Activated T-helper 9 cell treated with anti-CD3 and anti-CD28 coated beads, Interleukin-2, amount 50 U/mL, for 16 hours (primary cell): ENCODE data around the gene COL5A1.
"Not testable (repeated sequence)": the region's sequence is repeated elsewhere in the genome, so short reads cannot be mapped to it uniquely, and the experiment has no call there.

Experiments
- DNase-seq: peaks from one replicate; pipeline ENCODE4 v3.0.0-alpha.2; 2020; ENCODE audit warnings: low read depth

COL5A1 gene

DNA sequence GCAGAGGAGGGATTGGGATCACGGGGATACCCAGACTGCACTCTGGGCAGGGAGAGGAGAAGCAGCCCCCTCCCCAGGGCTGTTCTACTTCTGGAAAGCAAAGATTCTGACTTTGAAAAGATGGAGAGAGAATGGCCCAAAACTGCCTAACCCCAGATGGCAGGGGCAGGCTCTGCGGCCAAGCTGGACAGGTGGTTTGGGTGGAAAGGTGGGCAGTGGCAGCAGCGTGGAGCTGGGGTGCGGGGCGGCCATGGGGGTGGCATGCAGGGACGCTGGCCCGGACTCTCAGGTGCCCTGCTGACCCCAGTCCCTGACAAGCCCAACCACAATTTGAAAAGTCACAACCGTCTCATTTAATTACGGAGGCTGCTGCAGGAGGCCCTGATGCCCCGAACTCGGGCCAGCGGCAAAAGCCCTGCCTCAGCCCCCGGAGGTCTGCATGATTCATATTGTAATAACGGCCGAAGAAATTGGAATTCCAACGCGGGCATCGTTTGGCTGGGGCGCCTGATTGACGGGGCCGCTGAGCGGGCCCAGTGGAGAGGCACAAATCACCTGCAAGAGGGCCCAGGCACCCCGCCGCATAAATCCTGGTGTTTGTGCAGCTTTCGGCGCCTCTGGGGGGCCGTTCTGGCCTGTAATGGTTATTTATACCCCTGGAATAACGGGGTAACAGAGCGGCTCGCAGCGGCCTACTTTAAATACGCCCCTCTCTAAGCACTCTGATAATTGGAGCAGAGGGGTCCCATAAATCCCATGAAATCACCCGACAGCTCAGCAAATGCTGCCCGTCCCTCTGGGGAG lies 197.2 kb downstream of the COL5A1 start:
- no peak for DNase-seq

DNA sequence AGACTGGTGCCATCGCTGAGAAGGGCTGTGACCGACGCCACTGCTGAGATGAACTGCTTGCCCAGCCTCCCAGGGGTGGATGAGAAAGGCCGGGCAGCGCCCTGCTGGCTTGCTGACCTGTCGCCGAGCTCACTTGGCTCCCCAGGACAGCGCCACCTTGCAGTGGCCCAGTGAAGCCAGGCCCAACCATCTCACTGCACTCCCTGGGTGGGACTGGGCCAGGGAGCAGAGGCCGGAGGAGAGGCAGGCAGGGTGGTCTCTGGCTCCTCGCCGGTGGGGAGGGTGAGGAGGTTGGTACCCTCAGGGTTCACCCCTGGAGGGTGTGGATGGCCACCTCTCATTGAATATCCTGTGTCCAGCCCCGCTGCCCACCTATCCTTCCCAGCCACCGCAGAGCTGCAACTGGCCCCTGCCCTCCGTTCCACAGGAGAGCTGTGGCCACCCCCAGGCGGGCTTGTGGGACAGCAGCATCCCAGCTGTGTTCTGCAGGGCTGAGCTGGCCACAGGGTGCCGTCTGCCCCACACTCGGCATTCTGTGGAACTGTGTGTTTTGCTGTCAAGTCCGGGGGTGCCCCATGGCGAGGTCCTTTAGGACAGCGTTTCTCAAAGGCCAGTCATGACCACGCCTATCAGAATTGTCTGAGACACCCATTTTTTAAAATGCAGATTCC lies 198.0 kb downstream of the COL5A1 start:
- no peak for DNase-seq

DNA sequence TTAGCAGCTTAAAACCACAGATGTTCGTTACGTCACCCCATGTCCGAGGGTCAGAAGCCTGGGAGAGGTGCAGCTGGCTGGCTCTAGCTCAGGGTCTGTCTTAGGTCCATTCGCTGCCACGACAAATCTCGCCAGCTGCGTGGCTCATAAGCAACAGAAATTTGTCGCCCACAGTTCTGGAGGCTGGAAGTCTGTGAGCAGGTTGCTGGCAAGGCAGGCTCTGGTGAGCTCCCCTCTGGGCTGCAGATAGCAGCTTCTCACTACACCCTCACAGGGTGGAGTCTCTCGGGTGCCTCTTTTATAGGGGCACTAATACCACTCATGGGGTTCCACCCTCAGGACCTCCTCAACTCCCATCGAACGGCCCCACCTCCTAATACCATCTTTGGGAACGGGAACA lies 198.9 kb downstream of the COL5A1 start:
- DNase-seq: no peak

DNA sequence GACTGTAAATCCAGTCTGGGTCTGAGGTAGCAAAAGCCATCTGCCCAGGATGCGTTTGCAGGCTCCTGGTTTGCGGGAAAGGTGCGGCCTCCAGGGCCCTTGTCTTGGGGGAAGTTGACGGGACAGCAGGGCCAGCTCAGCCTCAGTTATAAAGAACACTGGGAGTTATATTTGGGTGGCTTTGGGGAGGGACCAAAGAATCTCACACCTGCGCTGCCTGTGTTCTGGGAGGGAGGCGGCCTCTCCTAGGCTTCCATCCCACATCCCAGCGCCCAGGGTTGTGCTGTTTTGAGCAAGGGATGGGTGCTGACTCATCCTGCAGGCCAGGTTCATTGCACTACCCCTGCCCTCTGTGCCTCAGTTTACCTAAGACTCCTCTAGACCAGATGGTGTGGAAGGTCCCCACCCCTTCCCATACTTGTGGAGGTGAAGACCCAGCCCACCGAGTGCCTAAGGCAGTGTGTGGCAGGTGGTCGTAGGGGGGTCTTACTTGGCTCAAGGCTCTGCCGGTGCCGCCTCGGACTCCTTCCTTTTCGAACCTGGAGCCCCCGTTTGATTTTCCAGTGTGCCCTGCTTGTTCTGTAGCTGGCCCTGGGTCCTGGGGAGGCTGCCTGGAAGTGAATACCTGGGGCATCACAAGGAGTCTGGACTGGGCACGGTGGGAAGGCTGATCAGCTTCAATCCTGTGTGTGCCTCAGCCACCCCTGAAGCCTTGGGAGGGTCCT lies 199.7 kb downstream of the COL5A1 start:
- no peak for DNase-seq

DNA sequence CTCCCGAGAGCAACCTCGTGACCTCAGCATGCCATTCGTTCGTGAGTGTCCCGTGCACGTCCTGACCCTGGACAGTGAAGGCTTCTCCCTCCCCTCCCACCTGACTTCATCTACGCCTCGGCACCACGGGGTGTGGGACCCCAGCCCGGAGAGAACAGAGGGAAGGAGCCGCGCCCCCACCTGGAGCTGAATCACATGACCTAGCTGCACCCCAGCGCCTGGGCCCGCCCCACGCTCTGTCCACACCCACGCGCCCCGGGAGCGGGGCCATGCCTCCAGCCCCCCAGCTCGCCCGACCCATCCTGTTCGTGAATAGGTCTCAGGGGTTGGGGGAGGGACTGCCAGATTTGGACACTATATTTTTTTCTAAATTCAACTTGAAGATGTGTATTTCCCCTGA lies 200.7 kb downstream of the COL5A1 start:
- no peak for DNase-seq

DNA sequence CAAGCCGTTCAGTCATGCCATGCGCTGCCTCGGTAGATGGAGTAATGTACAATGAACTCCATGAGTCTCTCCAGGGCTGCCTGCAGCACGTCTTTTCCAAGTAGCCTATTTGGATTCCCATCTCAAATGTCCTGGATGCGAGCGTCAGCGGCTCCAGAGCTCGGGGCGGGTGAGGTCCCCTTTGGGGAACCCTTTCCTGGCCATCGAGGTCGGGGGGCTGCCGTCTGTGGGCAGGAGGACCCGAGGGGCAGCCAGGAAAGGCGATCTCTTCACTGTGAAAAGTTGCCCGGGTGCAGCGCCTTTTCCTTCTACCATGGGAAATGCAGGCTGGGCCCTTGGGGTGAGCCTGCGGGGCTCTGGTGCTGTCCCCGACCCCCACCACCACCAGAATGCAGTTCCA lies 202.1 kb downstream of the COL5A1 start:
- DNase-seq: no peak

DNA sequence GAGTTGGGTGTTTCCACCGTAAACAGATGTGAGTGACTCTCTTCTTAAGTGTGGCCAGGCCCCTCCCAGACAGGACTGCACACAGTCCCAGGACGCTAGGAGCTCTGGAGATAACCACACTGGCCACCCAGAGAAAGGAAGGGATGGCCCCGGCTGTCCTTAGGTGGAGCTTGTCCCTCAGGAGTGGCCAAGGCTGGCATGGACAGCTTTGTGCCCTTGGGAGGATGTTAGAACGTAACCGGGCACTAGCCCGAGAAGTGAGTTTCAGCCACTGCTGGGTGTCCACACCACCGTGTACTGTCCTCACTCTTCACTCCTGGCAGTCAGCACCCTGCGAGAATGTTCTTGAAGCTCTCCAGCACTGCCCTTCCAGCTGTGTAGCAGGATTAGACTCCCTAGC lies 203.2 kb downstream of the COL5A1 start:
- DNase-seq: no peak

DNA sequence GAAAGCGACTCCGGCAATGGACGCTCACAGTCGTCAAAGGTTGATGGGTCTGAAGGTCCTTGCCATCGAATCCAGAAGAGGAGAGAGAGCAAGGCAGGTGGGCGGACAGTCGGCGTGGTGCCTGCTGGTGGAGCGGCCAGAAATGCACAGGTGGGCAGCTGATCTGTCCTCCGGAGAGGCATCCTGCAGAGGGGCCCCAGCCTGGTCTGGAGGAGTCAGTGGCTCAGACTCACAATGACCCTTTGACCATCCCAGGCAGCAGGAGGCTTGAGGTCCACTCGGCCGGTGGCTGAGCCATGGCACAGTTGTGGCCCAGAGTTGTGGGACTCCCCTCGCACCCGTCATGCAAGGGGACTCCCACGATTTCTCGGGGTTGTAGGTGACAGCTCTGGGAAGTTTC lies 204.6 kb downstream of the COL5A1 start:
- DNase-seq: no peak

DNA sequence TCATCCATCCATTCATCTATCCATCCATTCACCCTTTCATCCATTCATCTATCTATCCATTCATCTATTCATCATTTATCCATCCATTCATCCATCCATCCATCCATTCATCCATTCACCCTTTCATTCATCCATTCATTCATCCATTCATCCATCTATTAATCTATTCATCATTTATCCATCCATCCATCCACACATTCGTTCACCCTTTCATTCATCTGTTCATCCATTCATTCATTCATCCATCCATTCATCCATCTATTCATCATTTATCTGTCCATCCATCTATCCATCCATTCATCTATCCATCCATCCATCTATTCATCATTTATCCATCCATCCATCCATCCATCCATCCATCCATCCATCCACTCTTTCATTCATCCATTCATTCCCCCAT lies 205.1 kb downstream of the COL5A1 start:
- DNase-seq: no peak

DNA sequence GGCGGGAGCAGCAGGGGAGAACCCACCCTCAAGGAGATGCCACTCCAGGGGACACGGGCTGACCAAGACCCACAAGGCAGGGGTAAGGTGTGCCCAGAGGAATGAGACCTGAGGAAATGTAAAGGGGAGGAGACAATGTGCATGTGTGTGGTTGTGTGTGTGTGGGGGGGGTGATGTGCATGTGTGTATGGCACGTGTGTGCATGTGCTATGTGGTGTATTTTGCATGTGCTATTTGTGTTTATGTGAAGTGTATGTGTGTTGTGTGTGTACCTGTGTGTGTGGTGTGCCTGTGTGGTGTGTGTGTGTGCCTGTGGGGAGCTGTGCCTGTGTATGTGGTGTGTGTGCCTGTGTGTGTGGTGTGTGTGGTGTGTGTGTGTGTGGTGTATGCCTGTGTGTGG lies 205.5 kb downstream of the COL5A1 start:
- DNase-seq: no peak

DNA sequence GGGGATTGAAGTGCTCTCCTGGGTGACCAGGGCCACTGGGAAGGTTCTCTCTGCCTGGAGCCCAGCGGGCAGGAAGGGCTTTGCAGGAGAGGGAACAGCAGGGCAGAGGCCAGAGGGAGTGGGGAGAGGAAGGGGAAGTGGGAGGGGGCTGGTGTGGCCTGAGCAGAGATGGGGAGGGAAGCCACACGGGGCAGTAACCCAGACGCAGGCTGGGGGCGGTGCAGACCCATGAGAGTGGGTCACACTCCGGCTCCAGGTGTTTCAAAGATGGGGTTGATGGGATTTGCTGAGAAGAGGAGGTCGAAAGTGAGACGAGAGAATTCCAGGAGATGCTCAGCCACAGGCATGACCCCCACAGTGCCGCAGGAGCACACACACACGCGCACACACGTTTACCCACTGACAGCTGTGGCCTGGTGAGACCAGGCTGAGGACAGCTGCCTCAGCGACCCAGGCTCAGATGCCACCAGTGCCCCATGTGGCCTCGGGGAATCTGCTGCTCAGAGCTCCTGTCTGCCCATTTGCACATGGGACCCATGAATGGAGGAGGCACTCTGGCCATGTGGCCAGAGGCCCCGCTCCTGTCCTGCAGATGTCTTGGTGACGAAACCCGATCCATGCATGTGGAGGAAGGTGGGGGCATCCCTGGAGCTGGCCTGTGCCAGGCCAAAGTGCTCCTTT lies 206.3 kb downstream of the COL5A1 start:
- DNase-seq: no peak

DNA sequence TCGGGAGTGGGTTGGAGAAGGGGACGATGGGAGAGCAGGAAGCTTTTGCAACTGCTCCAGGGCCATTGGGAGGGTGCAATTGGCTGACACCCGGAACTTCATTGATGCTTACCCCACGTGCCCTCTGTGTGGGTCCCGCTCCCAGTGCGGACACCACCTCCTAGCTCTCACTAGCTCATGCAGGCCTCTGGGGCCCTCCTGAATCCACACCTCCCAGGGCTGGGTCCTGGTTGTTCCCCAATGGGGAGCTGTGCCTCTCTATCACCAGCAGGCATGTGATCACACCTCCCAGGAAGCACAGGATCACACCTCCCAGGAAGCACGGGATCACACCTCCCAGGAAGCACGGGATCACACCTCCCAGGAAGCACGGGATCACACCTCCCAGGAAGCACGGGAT lies 206.9 kb downstream of the COL5A1 start:
- no peak for DNase-seq

DNA sequence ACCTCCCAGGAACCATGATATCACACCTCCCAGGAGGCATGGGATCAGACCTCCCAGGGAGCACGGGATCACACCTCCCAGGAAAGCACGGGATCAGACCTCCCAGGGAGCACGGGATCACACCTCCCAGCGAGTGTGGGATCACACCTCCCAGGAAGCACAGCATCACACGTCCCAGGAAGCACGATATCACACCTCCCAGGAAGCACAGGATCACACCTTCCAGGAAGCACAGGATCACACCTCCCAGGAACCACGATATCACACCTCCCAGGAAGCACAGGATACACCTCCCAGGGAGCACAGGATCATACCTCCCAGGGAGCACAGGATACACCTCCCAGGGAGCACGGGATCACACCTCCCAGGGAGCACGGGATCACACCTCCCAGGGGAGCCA lies 209.0 kb downstream of the COL5A1 start:
- no peak for DNase-seq

DNA sequence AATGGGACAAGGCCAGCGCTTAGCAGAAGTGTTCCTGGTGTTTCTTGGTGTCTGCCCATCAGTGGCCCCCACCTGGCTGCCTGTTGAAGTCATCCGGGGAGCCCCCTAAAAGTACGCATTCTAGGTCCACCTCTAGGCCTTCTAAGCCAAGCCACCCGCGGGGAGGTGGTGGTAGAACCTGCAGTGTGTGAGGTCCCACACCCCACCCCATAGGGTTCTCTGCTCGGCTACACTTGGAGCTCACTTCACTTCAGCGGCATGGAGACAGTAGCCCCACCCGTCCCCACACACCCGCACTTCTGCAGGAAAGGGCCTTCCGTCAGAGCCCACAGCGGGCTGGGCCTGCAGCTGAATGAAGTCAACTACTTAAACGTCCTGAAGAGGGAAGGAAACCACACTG lies 209.4 kb downstream of the COL5A1 start:
- DNase-seq: no peak

DNA sequence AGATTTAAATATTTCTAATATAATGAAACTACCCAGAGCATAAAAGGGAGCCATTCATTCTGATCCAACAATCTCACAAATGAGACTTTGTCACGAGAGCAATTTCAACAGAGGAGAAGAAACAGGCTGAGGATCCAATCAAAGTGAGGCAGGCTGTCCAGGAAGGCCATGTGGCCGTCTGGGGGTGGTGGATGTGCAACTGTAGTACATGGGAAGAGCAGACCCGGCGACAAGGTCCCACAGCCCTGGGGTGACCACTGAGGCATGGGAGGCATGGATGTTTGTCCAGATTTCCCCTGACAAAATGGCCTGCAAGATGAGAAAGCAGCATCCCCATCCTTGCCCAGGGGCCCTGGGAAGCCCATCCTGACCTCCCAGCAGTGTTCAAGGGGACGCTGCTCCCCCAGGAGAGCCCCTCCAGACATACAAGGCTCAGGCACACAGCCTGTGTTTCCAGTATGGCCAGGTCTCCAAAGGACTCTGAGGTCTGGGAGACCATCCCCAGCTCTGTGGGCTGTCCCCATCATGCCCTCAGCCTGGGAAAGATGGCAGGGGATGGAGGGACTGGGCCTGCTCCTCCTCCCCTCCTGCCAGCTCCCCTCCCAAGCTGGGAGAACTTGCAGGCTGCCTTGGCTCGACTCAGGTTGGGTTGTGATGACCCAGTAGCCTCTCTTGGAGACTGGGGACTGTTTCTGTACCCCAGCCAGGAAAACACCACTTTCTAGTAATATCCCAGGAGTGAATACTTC lies 211.5 kb downstream of the COL5A1 start:
- no peak for DNase-seq

DNA sequence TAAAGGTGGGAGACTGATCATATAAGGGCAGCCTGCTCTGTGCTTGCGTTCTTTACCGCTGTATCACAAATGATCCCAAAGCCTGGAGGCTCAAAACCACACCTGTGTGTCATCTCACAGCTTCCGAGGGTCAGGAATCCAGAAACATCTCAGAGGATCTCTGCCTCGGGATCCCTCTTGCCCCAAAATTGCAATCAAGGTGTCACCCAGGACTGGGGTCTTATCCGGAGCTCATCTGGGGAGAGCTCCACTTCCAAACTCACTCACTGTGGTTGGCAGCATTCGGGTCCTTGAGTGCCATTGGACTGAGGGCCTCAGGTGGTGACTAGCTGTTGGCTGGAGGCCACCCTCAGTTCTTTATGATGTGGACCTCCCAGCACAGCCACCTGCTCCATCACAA lies 212.3 kb downstream of the COL5A1 start:
- DNase-seq: no peak

DNA sequence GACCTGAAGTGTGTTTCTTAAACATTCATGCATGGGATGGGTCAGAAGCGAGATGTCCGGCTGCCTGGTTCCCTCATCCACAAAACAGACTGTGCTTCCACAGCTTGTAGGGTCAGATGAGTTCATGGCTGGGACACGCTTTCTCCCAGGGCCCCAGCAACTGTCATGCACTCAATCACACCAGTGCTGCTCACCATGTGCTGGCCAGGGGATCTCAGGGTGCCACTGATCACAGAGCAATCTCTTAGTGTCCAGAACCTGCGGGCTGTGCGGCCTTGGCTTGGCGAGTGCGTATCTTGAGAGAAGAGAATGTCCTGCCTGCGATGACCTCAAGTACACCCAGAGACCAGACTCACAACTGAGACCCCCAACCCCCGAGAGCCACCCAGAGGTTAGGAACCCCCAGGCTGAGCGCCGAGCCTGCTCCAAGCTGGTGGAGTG lies 213.0 kb downstream of the COL5A1 start:
- no peak for DNase-seq

DNA sequence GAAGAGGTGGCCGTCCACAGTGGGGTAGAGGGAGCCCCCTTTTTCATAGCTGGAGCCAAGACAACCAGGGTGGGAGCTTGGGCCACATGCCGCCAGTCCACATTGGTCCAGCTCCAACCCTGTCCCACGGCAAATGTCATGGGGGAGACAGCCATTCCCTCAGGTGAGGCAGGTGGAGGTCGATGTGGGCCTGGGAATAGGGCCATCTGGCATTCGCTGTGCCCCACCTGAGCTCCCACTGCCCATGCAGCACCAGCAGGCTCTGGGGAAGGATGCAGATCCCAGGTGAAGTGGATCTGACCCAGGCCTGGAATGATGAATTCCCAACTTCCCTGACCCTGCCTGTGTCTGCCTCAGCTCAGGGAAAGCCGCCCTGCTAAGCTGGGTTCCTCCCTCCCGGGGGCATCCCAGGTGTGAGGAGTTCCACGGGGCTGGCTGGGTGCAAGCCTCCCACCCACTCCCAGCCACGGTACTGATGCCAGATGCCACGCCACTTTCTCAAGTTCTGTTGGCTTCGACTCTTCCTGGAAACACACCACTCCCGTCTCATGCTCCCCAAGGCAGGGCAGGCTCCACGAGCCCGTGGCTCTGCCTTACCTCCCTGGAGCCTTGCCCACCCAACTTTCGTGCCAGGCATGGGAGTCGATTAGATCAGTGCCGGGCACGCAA lies 213.8 kb downstream of the COL5A1 start:
- DNase-seq: no peak

DNA sequence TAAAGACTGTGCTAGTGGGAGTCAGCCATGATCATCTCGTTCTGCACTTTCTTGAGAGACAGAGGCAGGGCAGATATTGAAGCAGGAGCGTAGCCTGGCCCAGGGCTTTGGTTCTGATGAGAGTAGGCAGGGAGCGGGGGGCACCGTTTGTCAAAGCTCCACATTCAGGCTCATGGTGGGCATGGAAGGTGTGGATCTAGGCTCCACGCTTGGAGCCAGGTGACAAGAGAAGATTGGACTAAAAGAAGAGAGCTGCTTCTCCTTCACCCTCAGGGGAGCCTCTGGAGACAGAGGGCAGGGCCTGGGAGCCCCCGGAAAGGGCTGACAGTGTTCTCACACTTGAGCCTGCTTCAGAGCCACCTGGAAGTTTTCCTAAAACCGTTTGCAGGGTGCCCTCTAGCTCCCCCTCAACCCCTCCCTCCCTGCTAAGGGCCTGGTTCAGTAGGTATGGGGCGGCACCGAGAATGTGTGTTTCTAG lies 214.3 kb downstream of the COL5A1 start:
- DNase-seq: no peak

DNA sequence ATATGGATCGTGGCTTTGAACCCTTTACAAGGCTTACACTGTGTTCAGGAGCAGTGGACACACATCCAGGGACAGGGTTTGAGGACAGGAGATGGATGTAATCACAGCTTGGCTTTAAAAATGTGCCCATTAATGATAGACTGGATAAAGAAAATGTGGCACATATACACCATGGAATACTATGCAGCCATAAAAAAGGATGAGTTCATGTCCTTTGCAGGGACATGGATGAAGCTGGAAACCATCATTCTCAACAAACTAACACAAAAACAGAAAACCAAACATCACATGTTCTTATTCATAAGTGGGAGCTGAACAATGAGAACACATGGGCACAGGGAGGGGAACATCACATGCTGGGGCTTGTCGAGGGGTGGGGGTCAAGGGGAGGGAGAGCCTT lies 215.8 kb downstream of the COL5A1 start:
- not testable (repeated sequence) for DNase-seq
